Panc1 (cell line): ENCODE results near the gene ARMCX4. TPM values are rescaled to one million over a fixed set of nuclear protein-coding genes. Genes with fewer than 3 reads are reported as not detected.

Experiments
- ATAC-seq: fragments of 200-7000 bp; cut with Tn5 transposase; 2 replicates; pipeline ENCODE4 v1.9.1; 2020; ENCODE audit warnings: mild to moderate bottlenecking, moderate library complexity
- BruUV-seq: library from RNA; stranded (reverse); fragments of 400-500 nt; replicated peaks from 2 replicates; lab custom pipeline; 2021; lab: Mats Ljungman, UMichigan
- CTCF ChIA-PET: fragments of 300-600 bp; sonication (Branson Sonifier 250); formaldehyde crosslinking; loops from one replicate; lab custom pipeline; 2022; ENCODE audit warnings: antibody characterized with exemption; lab: Charles Lee
- POLR2A ChIA-PET: fragments of 300-600 bp; sonication (Branson Sonifier 250); formaldehyde crosslinking; loops from one replicate; lab custom pipeline; 2022; ENCODE audit warnings: antibody characterized with exemption; lab: Charles Lee
- DNase-seq: peaks from one replicate; pipeline ENCODE4 v3.0.0-alpha.2; 2010; ENCODE audit warnings: low read depth, low spot score
- H3K27ac ChIP-seq: 2 replicates; pipeline ENCODE4 v1.5.1; 2011; ENCODE audit warnings: mild to moderate bottlenecking, low read length, inconsistent platforms
- H3K27me3 ChIP-seq: fragments of 200-500 bp; sonication (Bioruptor generic); 2 replicates; pipeline ENCODE4 v1.6.0; 2014; ENCODE audit warnings: low read length, inconsistent platforms; ENCODE audit not compliant: control insufficient read depth, insufficient read depth
- H3K36me3 ChIP-seq: fragments of 200-500 bp; sonication (Bioruptor generic); 2 replicates; pipeline ENCODE4 v1.5.1; 2014; ENCODE audit warnings: inconsistent platforms, mild to moderate bottlenecking, low read length, moderate library complexity; ENCODE audit not compliant: control insufficient read depth, insufficient read depth
- H3K4me1 ChIP-seq: 2 replicates; pipeline ENCODE4 v1.5.1; 2011; ENCODE audit warnings: inconsistent platforms, mild to moderate bottlenecking, low read length, moderate library complexity; ENCODE audit not compliant: control insufficient read depth, insufficient read depth
- H3K4me3 ChIP-seq, 2 experiments: 2 replicates each; pipeline ENCODE4 v1.5.1; 2011 to 2012; ENCODE audit warnings: low read depth in 2 of 2, low read length in 2 of 2, mild to moderate bottlenecking in 2 of 2, inconsistent platforms in 1 of 2, moderate library complexity in 1 of 2
- H3K9me3 ChIP-seq: fragments of 200-500 bp; sonication (Bioruptor generic); 2 replicates; pipeline ENCODE4 v1.5.1; 2014; ENCODE audit warnings: low read depth, mild to moderate bottlenecking, inconsistent platforms, low read length, moderate library complexity; ENCODE audit not compliant: control insufficient read depth, insufficient read depth
- CTCF ChIP-seq: fragments of 450-650 bp; IDR thresholded peaks from 2 replicates; pipeline ENCODE4 v1.5.1; 2017; ENCODE audit warnings: mild to moderate bottlenecking
- POLR2AphosphoS5 ChIP-seq: IDR thresholded peaks from 2 replicates; pipeline ENCODE4 v1.6.1; 2012; ENCODE audit warnings: mild to moderate bottlenecking, low read depth, low read length, moderate library complexity
- SIN3A ChIP-seq: IDR thresholded peaks from 2 replicates; pipeline ENCODE4 v1.6.1; 2012; ENCODE audit warnings: low read depth, mild to moderate bottlenecking, low read length, moderate library complexity, borderline replicate concordance; ENCODE audit not compliant: insufficient read depth
- TCF7L2 ChIP-seq: IDR thresholded peaks from 2 replicates; pipeline ENCODE4 v1.6.1; 2011; ENCODE audit warnings: mild to moderate bottlenecking, low read depth, low read length, inconsistent platforms
- in situ Hi-C: cut with HindIII; loops from 2 replicates; pipeline ENCODE4 v1.10.0; 2016; ENCODE audit warnings: low sequenced_read_pairs, low pct_unique_long_range_greater_than_20kb
- intact Hi-C: fragments of 100-400 bp; cut with micrococcal nuclease; formaldehyde crosslinking; loops from one replicate; pipeline ENCODE4 v1.10.0; 2022; ENCODE audit not compliant: unreplicated experiment
- total RNA-seq: library from RNA; stranded (reverse); gene quantifications from one replicate; pipeline ENCODE4 v1.2.1, GENCODE V29; 2021; ENCODE audit not compliant: unreplicated experiment
- TF ChIP-seq, protein P1 (sequence below), 2 experiments: IDR thresholded peaks; 2 replicates each; pipeline ENCODE4 v1.6.1; 2011 to 2012; ENCODE audit warnings: low read depth in 2 of 2, control low read depth in 1 of 2, low read length in 1 of 2, mild to moderate bottlenecking in 1 of 2, moderate library complexity in 1 of 2; ENCODE audit not compliant: insufficient read depth in 1 of 2

The ARMCX4 gene
- total RNA-seq, 1 experiment from 2014 or later = 5.0 TPM

GRCh38 chrX:101507986-101508385 lies 22.7 kb downstream of the ARMCX4 start:
- ChIA-PET CTCF (no interaction called here), POLR2A (no interaction called here)
- ATAC-seq = no peak
- Histone ChIP-seq H3K36me3 (no peaks in the 10 kb centered on the region), H3K4me3 (no peak overlapping the region), H3K27me3 (no peaks in the 10 kb centered on the region), H3K4me1 (no peaks in the 10 kb centered on the region), H3K9me3 (no peaks in the 10 kb centered on the region), H3K27ac (no peak overlapping the region)
- no peak for DNase-seq
- in situ Hi-C loops = no loop called here
- TF ChIP-seq, protein P1, sequence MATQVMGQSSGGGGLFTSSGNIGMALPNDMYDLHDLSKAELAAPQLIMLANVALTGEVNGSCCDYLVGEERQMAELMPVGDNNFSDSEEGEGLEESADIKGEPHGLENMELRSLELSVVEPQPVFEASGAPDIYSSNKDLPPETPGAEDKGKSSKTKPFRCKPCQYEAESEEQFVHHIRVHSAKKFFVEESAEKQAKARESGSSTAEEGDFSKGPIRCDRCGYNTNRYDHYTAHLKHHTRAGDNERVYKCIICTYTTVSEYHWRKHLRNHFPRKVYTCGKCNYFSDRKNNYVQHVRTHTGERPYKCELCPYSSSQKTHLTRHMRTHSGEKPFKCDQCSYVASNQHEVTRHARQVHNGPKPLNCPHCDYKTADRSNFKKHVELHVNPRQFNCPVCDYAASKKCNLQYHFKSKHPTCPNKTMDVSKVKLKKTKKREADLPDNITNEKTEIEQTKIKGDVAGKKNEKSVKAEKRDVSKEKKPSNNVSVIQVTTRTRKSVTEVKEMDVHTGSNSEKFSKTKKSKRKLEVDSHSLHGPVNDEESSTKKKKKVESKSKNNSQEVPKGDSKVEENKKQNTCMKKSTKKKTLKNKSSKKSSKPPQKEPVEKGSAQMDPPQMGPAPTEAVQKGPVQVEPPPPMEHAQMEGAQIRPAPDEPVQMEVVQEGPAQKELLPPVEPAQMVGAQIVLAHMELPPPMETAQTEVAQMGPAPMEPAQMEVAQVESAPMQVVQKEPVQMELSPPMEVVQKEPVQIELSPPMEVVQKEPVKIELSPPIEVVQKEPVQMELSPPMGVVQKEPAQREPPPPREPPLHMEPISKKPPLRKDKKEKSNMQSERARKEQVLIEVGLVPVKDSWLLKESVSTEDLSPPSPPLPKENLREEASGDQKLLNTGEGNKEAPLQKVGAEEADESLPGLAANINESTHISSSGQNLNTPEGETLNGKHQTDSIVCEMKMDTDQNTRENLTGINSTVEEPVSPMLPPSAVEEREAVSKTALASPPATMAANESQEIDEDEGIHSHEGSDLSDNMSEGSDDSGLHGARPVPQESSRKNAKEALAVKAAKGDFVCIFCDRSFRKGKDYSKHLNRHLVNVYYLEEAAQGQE (IDR thresholded peaks at IDR 0.05; ENCODE audit: insufficient read depth in 1 of 2, low read depth in 2 of 2, low read length in 1 of 2) = no peak
- no peak for TF ChIP-seq CTCF
- TF ChIP-seq POLR2AphosphoS5 = no peak
- TF ChIP-seq SIN3A = no peak
- no peak for TF ChIP-seq TCF7L2
- intact Hi-C loops = no loop called here
- BruUV-seq = no TSS peak

- CTCF ChIA-PET = no interaction called here
- no peaks in the 10 kb centered on the region for H3K9me3 ChIP-seq
- no peaks in the 10 kb centered on the region for H3K36me3 ChIP-seq
- intact Hi-C loops = no loop called here
- H3K4me3 ChIP-seq = no peak overlapping the region
- POLR2A ChIA-PET = no interaction called here
- ATAC-seq (no peak), DNase-seq (no peak)
- TF ChIP-seq CTCF = no peak
- no peak for TF ChIP-seq POLR2AphosphoS5
- TF ChIP-seq TCF7L2 = no peak
- TF ChIP-seq SIN3A = no peak
- TF ChIP-seq, protein P1 (IDR thresholded peaks at IDR 0.05; ENCODE audit: insufficient read depth in 1 of 2, low read depth in 2 of 2, low read length in 1 of 2) = no peak
- no peak overlapping the region for H3K27ac ChIP-seq
- no peaks in the 10 kb centered on the region for H3K4me1 ChIP-seq
- BruUV-seq = no TSS peak
- in situ Hi-C loops = no loop called here
- H3K27me3 ChIP-seq = no peaks in the 10 kb centered on the region
Observed at GRCh38 chrX:101530944-101531343, 45.7 kb downstream of the ARMCX4 start.

Other genes starting within 250 kb of the ARMCX4 start
- gene TAF7L, start 194.1 kb upstream of the ARMCX4 start, total RNA-seq = 0.18 TPM
- gene TIMM8A, start 136.7 kb upstream of the ARMCX4 start, total RNA-seq = 39.1 TPM
- gene BTK, start 99.3 kb upstream of the ARMCX4 start, total RNA-seq = not detected
- gene RPL36A, start 94.4 kb upstream of the ARMCX4 start, total RNA-seq = 308 TPM
- 115 TPM for gene GLA, start 77.5 kb upstream of the ARMCX4 start, total RNA-seq
- 91.5 TPM for gene HNRNPH2, start 77.2 kb upstream of the ARMCX4 start, total RNA-seq
- gene ARMCX1, start 65.1 kb downstream of the ARMCX4 start, total RNA-seq = 4.7 TPM
- gene ARMCX6, start 132.5 kb downstream of the ARMCX4 start, total RNA-seq = 43.6 TPM
- 25.9 TPM for gene ARMCX3, start 137.7 kb downstream of the ARMCX4 start, total RNA-seq
- 1.0 TPM for gene ARMCX2, start 174.4 kb downstream of the ARMCX4 start, total RNA-seq